Activated CD8-positive, alpha-beta T cell treated with anti-CD3 and anti-CD28 coated beads for 36 hours (primary cell): ENCODE measurements around the gene CBX4. TPM values are rescaled to one million over a fixed set of nuclear protein-coding genes. Genes with fewer than 3 reads are reported as not detected.

ENCODE experiments used
- ATAC-seq: fragments of 200-7000 bp; cut with Tn5 transposase; one replicate; pipeline ENCODE4 v1.10.0; 2021; ENCODE audit warnings: mild to moderate bottlenecking, moderate library complexity
- CTCF ChIA-PET: fragments of 350-600 bp; sonication (Branson Sonifier 250); formaldehyde crosslinking; loops from one replicate; lab custom pipeline; 2021; ENCODE audit warnings: antibody characterized with exemption; lab: Charles Lee
- POLR2A ChIA-PET: fragments of 350-600 bp; sonication (Branson Sonifier 250); formaldehyde crosslinking; loops from one replicate; lab custom pipeline; 2021; ENCODE audit warnings: antibody characterized with exemption; lab: Charles Lee
- DNase-seq: peaks from one replicate; pipeline ENCODE4 v3.0.0-alpha.2; 2020
- H3K27ac Mint-ChIP-seq: one replicate; pipeline ENCODE4 v1.8.0; 2021; ENCODE audit warnings: mild to moderate bottlenecking, mixed read lengths
- H3K27me3 Mint-ChIP-seq: one replicate; pipeline ENCODE4 v1.8.0; 2021; ENCODE audit warnings: mixed read lengths
- H3K36me3 Mint-ChIP-seq: one replicate; pipeline ENCODE4 v1.8.0; 2021; ENCODE audit warnings: low read depth, mixed read lengths
- H3K4me1 Mint-ChIP-seq: one replicate; pipeline ENCODE4 v1.8.0; 2021; ENCODE audit warnings: low read depth, mixed read lengths
- H3K4me3 Mint-ChIP-seq: one replicate; pipeline ENCODE4 v1.8.0; 2021; ENCODE audit warnings: mild to moderate bottlenecking, moderate library complexity, mixed read lengths
- H3K9me3 Mint-ChIP-seq: one replicate; pipeline ENCODE4 v1.8.0; 2021; ENCODE audit warnings: mixed read lengths
- intact Hi-C: fragments of 100-400 bp; cut with micrococcal nuclease; formaldehyde crosslinking; loops from one replicate; pipeline ENCODE4 v1.10.0; 2022
- total RNA-seq, 2 experiments: library from RNA; stranded (reverse); gene quantifications; one replicate each; pipeline ENCODE4 v1.2.3, GENCODE V29; 2021
- TF ChIP-seq, protein P1 (sequence below): fragments of 200-600 bp; IDR thresholded peaks from one replicate; pipeline ENCODE4 v1.8.0; 2022; ENCODE audit warnings: antibody characterized with exemption, mild to moderate bottlenecking

CBX4 gene
- total RNA-seq, 2 experiments from 2014 or later: 23.9 to 28.0 TPM

DNA sequence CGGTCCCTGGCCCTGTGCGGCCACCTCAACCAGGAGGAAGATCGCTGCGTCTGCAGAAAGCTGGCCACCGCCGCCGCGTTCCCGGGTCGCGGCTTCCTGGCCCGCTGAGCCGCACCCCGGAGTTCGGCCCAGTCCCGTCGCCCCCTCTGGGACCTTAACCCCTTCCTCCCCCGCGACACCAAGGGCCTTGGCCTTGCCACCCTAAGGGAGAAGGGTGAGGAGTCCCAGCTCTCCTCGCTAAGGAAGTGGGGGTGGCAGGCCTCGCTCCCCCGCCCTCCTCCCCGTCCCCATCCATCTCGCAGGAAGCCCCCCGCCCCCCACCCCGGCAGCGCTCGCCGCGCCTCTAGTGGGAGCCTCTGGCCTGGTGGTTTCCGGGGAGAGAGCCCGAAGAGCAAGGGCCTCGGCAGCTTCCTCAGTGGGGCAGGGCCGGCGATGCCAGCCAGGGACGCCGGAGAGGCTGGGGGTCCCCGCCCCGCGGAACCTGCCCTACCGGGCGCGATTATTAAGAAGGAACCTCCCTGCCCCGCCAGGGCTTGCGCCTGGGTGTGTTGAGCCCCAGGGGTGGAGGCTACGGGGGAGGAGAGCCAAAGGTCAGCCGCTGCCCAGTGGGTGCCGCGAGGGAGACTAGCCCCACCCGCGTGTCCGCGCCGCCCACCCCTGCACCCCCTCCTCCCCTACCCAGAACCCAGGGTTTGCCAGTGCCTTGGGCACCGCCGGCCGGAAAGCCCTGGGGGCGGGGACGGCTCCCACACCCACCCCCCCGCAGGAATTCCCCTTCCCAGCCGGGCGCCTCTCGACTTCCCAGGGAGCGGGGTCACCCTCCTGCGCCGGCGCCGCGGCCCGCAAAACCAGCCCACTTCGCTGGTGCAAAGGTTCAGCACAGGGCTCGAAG, 6.8 kb downstream of the CBX4 start:
- peaks cover 24% of the 10 kb centered on the region for H3K4me1 Mint-ChIP-seq

DNA sequence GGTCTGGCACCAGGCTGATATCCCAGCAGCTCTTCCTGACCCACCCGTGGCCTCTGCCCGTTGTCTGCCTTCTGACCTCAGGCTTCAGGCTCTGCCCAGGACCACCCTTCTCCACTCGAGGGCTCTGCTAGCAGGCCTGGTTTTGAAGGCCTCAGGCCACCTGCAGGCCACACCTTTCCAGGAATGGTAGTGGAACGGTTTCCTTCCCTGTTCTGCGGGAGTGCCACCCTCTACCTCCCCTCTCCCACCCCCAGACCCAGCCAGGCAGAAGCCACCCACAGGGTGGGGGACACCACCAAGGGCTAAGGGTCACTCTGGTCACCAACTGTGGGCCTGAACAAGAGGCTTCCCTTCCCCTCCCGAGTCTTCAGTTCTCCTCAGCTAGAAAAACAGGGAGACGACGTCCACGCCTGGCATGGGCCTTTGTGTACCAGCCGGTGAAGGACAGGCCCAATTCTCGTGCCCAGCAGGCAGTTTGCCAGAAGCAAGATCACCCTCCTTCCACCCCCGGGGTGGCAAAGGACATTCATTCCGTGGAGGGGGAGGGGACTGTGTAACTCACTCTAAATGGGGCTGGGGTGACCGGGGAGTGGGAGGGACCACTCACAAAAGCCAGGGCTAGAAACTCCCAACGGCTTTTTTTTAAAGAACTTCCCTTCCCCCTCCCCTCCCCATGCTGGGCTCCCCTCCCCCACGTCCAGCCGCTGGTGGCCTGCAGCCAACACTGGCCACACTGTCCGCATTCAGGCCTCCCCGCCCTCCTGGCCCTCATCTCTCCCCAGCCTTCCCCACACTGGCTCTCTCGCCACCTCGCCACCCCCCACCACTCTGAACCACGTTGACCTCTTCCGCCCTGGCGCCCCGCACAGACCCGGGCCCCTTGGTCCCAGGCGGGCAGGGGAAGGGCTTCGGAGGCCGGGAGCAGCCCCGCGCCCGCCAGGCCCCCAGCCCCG, 7.7 kb downstream of the CBX4 start:
- Mint-ChIP-seq H3K9me3 (no peaks in the 10 kb centered on the region), H3K27me3 (peaks cover 3% of the 10 kb centered on the region), H3K4me1 (peaks cover 18% of the 10 kb centered on the region), H3K27ac (no peak overlapping the region), H3K4me3 (no peak overlapping the region), H3K36me3 (peaks cover 12% of the 10 kb centered on the region)
- TF ChIP-seq, protein P1, sequence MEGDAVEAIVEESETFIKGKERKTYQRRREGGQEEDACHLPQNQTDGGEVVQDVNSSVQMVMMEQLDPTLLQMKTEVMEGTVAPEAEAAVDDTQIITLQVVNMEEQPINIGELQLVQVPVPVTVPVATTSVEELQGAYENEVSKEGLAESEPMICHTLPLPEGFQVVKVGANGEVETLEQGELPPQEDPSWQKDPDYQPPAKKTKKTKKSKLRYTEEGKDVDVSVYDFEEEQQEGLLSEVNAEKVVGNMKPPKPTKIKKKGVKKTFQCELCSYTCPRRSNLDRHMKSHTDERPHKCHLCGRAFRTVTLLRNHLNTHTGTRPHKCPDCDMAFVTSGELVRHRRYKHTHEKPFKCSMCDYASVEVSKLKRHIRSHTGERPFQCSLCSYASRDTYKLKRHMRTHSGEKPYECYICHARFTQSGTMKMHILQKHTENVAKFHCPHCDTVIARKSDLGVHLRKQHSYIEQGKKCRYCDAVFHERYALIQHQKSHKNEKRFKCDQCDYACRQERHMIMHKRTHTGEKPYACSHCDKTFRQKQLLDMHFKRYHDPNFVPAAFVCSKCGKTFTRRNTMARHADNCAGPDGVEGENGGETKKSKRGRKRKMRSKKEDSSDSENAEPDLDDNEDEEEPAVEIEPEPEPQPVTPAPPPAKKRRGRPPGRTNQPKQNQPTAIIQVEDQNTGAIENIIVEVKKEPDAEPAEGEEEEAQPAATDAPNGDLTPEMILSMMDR: no peak
- DNase-seq (no peak), ATAC-seq (no peak)
- ChIA-PET CTCF (interaction anchor here (0.9 to 1.4 kb wide), 2 partner anchors 9 to 11 kb away, joined by 3 read pairs; no protein-coding TSS in a partner anchor), POLR2A (interaction anchor here (0.6 to 1.3 kb wide), 3 partner anchors 18 to 1144 kb away, joined by 3 read pairs; no protein-coding TSS in a partner anchor)
- intact Hi-C loops: no loop called here

More for the DNA sequence above, 6.8 kb downstream of the CBX4 start:
- H3K4me3 Mint-ChIP-seq: no peak overlapping the region
- no peaks in the 10 kb centered on the region for H3K9me3 Mint-ChIP-seq
- no peaks in the 10 kb centered on the region for H3K27me3 Mint-ChIP-seq
- H3K36me3 Mint-ChIP-seq: peaks cover 15% of the 10 kb centered on the region
- ChIA-PET POLR2A (interaction anchor here (0.6 to 1.2 kb wide), 3 partner anchors 18 to 1143 kb away, joined by 3 to 6 read pairs (median 3); no protein-coding TSS in a partner anchor), CTCF (interaction anchor here (0.8 to 1.6 kb wide), 4 partner anchors 10 to 91 kb away, joined by 3 to 4 read pairs (median 3); no protein-coding TSS in a partner anchor)
- intact Hi-C loops: no loop called here
- TF ChIP-seq, protein P1: no peak
- H3K27ac Mint-ChIP-seq: no peak overlapping the region
- ATAC-seq: peak; percentile 4
- DNase-seq: peak; percentile 33

DNA sequence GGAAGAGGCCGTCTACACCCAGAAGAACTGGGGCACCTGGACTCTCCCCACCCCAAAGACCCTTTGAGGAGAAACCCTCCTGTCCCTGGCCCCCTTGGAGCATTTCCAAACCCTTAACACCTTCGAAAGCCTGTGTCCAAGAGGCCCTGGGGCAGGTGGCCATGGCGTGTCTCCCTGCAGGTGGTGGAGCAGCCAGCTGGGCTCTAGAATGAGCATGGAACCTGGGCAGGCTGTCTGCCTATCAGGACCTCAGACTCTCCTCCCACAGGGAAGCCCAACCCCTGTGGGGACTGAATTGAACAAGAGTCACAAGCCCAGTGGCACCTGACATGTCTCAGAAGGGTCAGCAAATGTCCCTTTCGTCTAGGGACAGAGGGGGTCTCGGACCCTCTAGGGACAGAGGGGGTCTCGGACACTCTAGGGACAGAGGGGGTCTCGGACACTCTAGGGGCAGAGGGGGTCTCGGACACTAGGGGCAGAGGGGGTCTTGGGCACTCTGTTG, 8.4 kb downstream of the CBX4 start:
- no peak overlapping the region for H3K27ac Mint-ChIP-seq

GRCh38 chr17:79830303-79830702, 8.9 kb downstream of the CBX4 start:
- CTCF ChIA-PET: interaction anchor here (0.9 to 1.4 kb wide), 4 partner anchors 11 to 41 kb away, joined by 3 to 4 read pairs (median 3); no protein-coding TSS in a partner anchor
- Mint-ChIP-seq H3K27ac (no peak overlapping the region), H3K27me3 (peaks cover 5% of the 10 kb centered on the region), H3K36me3 (peaks cover 11% of the 10 kb centered on the region), H3K4me1 (peaks cover 22% of the 10 kb centered on the region), H3K9me3 (no peaks in the 10 kb centered on the region), H3K4me3 (no peak overlapping the region)
- POLR2A ChIA-PET: interaction anchor here (1.3 kb wide), 1 partner anchor 25 kb away, joined by 3 read pairs; no protein-coding TSS in a partner anchor
- TF ChIP-seq, protein P1: no peak
- intact Hi-C loops: no loop called here
- no peak for ATAC-seq
- no peak for DNase-seq

More for the DNA sequence above, 8.4 kb downstream of the CBX4 start:
- peaks cover 5% of the 10 kb centered on the region for H3K27me3 Mint-ChIP-seq
- ATAC-seq: no peak
- ChIA-PET CTCF (interaction anchor here (0.9 to 1.4 kb wide), 4 partner anchors 10 to 41 kb away, joined by 3 to 4 read pairs (median 3); no protein-coding TSS in a partner anchor), POLR2A (interaction anchor here (1.3 kb wide), 1 partner anchor 25 kb away, joined by 3 read pairs; no protein-coding TSS in a partner anchor)
- peaks cover 12% of the 10 kb centered on the region for H3K36me3 Mint-ChIP-seq
- no peak overlapping the region for H3K4me3 Mint-ChIP-seq
- no peaks in the 10 kb centered on the region for H3K9me3 Mint-ChIP-seq
- TF ChIP-seq, protein P1: no peak
- intact Hi-C loops: no loop called here
- DNase-seq: no peak
- peaks cover 22% of the 10 kb centered on the region for H3K4me1 Mint-ChIP-seq
